SU-DHL-6 (cell line): ENCODE results near the gene AGTR1.

ENCODE experiments used
- H2AFZ ChIP-seq: fragments of 200-600 bp; sonication (generic); 2 replicates; pipeline ENCODE4 v1.6.1; 2014; ENCODE audit warnings: low read depth, mild to moderate bottlenecking, moderate library complexity, mixed read lengths, antibody characterized with exemption, low read length; ENCODE audit not compliant: severe bottlenecking
- H3F3A ChIP-seq: fragments of 200-600 bp; shearing (Covaris generic); 2 replicates; pipeline ENCODE4 v1.6.0; 2016; ENCODE audit warnings: antibody characterized with exemption, mild to moderate bottlenecking; ENCODE audit not compliant: insufficient read depth
- H3K27ac ChIP-seq: fragments of 200-600 bp; sonication (generic); 2 replicates; pipeline ENCODE4 v1.5.1; 2016; ENCODE audit warnings: low read depth, mild to moderate bottlenecking, low read length, moderate library complexity, mixed read lengths
- H3K27me3 ChIP-seq: fragments of 200-600 bp; sonication (generic), shearing (Covaris generic); 2 replicates; pipeline ENCODE4 v1.6.0; 2014; ENCODE audit warnings: mild to moderate bottlenecking, low read length
- H3K36me3 ChIP-seq: fragments of 200-600 bp; sonication (generic); 2 replicates; pipeline ENCODE4 v1.6.1; 2014; ENCODE audit warnings: mild to moderate bottlenecking, low read length, mixed read lengths
- H3K4me2 ChIP-seq: fragments of 300-600, 200-600 bp; shearing (Covaris generic), sonication (generic); 2 replicates; pipeline ENCODE4 v1.6.0; 2014; ENCODE audit warnings: low read length, low read depth, mild to moderate bottlenecking; ENCODE audit not compliant: poor library complexity, severe bottlenecking
- H3K4me3 ChIP-seq: fragments of 200-600 bp; sonication (generic); 2 replicates; pipeline ENCODE4 v1.5.1; 2014; ENCODE audit warnings: antibody characterized with exemption, low read length, mild to moderate bottlenecking, mixed read lengths; ENCODE audit not compliant: insufficient read depth, poor library complexity, severe bottlenecking
- H3K79me2 ChIP-seq: fragments of 200-600 bp; sonication (generic); 2 replicates; pipeline ENCODE4 v1.6.1; 2014; ENCODE audit warnings: mild to moderate bottlenecking, low read length, moderate library complexity; ENCODE audit not compliant: insufficient read depth
- H3K9ac ChIP-seq: fragments of 200-600 bp; sonication (generic); 2 replicates; pipeline ENCODE4 v1.7.0; 2014; ENCODE audit warnings: mild to moderate bottlenecking, low read length
- H3K9me2 ChIP-seq: fragments of 200-600 bp; sonication (generic); replicated peaks from 2 replicates; pipeline ENCODE4 v1.6.1; 2014; ENCODE audit warnings: low read length; ENCODE audit not compliant: insufficient read depth
- H3K9me3 ChIP-seq: fragments of 200-600 bp; sonication (generic); 2 replicates; pipeline ENCODE4 v1.6.1; 2014; ENCODE audit warnings: low read length, mixed read lengths; ENCODE audit not compliant: insufficient read depth
- H4K20me1 ChIP-seq: fragments of 200-600 bp; sonication (generic); 2 replicates; pipeline ENCODE4 v1.6.1; 2014; ENCODE audit warnings: low read depth, mild to moderate bottlenecking, antibody characterized with exemption, low read length, moderate library complexity, mixed read lengths
- CTCF ChIP-seq: fragments of 200-600 bp; sonication (generic); IDR thresholded peaks from one replicate; pipeline ENCODE4 v1.5.1; 2017; ENCODE audit warnings: antibody characterized with exemption, mild to moderate bottlenecking, low read length, moderate library complexity; ENCODE audit not compliant: insufficient read depth, poor library complexity, severe bottlenecking
- EZH2phosphoT487 ChIP-seq: fragments of 200-600 bp; sonication (generic), shearing (Covaris generic); conservative IDR thresholded peaks from 2 replicates; pipeline ENCODE4 v1.6.1; 2018; ENCODE audit warnings: mild to moderate bottlenecking, antibody characterized with exemption, low read length, moderate library complexity, mixed read lengths

The AGTR1 gene

GRCh38 chr3:148730676-148731075 is 33.0 kb downstream of the AGTR1 start:
- no peaks in the 10 kb centered on the region for H3K79me2 ChIP-seq
- H3K27ac ChIP-seq, result no peak overlapping the region
- no peaks in the 10 kb centered on the region for H3K9me3 ChIP-seq
- H3K27me3 ChIP-seq, result no peaks in the 10 kb centered on the region
- H3K4me2 ChIP-seq, result no peak overlapping the region
- no peak overlapping the region for H2AFZ ChIP-seq
- no peak overlapping the region for H3K9ac ChIP-seq
- H3K9me2 ChIP-seq, result no peaks in the 10 kb centered on the region
- H3K4me3 ChIP-seq, result no peak overlapping the region
- no peaks in the 10 kb centered on the region for H4K20me1 ChIP-seq
- no peaks in the 10 kb centered on the region for H3K36me3 ChIP-seq
- H3F3A ChIP-seq, result no peaks in the 10 kb centered on the region
- TF ChIP-seq CTCF, result no peak
- TF ChIP-seq EZH2phosphoT487, result no peak

GRCh38 chr3:148735597-148735996 is 37.9 kb downstream of the AGTR1 start:
- Histone ChIP-seq H3K4me2 (no peak overlapping the region), H3K79me2 (no peaks in the 10 kb centered on the region), H3K9me3 (no peaks in the 10 kb centered on the region), H3K9me2 (no peaks in the 10 kb centered on the region), H3F3A (no peaks in the 10 kb centered on the region), H3K4me3 (no peak overlapping the region), H4K20me1 (no peaks in the 10 kb centered on the region), H3K27ac (no peak overlapping the region), H3K9ac (no peak overlapping the region), H3K36me3 (no peaks in the 10 kb centered on the region), H2AFZ (no peak overlapping the region), H3K27me3 (no peaks in the 10 kb centered on the region)
- TF ChIP-seq CTCF (no peak), EZH2phosphoT487 (no peak)

- H3F3A ChIP-seq, result no peaks in the 10 kb centered on the region
- no peak overlapping the region for H3K27ac ChIP-seq
These were observed 38.4 kb downstream of the AGTR1 start for GRCh38 chr3:148736086-148736485.

More at GRCh38 chr3:148736086-148736485, 38.4 kb downstream of the AGTR1 start:
- no peak overlapping the region for H3K4me3 ChIP-seq
- H3K9ac ChIP-seq, result no peak overlapping the region
- no peak overlapping the region for H2AFZ ChIP-seq
- TF ChIP-seq CTCF, result no peak
- no peak for TF ChIP-seq EZH2phosphoT487
- no peak overlapping the region for H3K4me2 ChIP-seq
- H3K27me3 ChIP-seq, result no peaks in the 10 kb centered on the region
- no peaks in the 10 kb centered on the region for H3K9me2 ChIP-seq
- no peaks in the 10 kb centered on the region for H4K20me1 ChIP-seq
- no peaks in the 10 kb centered on the region for H3K9me3 ChIP-seq
- H3K79me2 ChIP-seq, result no peaks in the 10 kb centered on the region
- H3K36me3 ChIP-seq, result no peaks in the 10 kb centered on the region
